ENCODE data around the gene FSTL4.

DNA sequence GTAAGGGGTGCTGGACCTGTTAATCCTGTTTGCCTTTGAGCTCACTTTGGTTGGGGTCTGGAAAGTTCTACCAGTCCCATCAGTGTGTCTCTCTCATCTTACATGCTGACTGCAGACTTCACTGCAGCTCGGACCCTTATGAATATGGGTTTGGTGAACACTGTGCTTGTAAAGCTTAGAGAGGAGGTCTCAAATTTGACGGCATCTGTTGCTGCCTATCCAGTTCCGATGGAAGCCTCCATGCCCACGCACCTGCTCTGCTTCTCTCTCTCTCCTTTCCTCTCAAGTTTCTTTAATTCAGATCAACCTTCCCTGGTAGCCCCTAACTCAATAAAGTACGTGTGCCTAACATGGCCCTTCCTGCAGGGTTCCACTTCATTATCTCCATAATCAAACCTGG, 342.6 kb downstream of the FSTL4 start:
- TF ChIP-seq, protein P1, sequence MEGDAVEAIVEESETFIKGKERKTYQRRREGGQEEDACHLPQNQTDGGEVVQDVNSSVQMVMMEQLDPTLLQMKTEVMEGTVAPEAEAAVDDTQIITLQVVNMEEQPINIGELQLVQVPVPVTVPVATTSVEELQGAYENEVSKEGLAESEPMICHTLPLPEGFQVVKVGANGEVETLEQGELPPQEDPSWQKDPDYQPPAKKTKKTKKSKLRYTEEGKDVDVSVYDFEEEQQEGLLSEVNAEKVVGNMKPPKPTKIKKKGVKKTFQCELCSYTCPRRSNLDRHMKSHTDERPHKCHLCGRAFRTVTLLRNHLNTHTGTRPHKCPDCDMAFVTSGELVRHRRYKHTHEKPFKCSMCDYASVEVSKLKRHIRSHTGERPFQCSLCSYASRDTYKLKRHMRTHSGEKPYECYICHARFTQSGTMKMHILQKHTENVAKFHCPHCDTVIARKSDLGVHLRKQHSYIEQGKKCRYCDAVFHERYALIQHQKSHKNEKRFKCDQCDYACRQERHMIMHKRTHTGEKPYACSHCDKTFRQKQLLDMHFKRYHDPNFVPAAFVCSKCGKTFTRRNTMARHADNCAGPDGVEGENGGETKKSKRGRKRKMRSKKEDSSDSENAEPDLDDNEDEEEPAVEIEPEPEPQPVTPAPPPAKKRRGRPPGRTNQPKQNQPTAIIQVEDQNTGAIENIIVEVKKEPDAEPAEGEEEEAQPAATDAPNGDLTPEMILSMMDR (conservative IDR thresholded peaks at IDR 0.05; ENCODE audit: low read depth, low read length), result no peak
- TF ChIP-seq POLR2A (IDR thresholded peaks at IDR 0.05; ENCODE audit: low read depth, low read length) (no peak), MAZ (IDR thresholded peaks at IDR 0.05; ENCODE audit: borderline replicate concordance, low read depth, low read length) (no peak), RAD21 (IDR thresholded peaks at IDR 0.05; ENCODE audit: low read length) (no peak), SMC3 (IDR thresholded peaks at IDR 0.05; ENCODE audit: low read depth, low read length) (no peak)

Data from IMR-90 (cell line).